ENCODE results near the gene ST3GAL2. TPM values are rescaled to one million over a fixed set of nuclear protein-coding genes. Genes with fewer than 3 reads are reported as not detected.

Gene ST3GAL2
- polyA plus RNA-seq, 4 donors, result 25.3 to 38.4 (median 30.6) TPM

- no peak for DNase-seq (ENCODE audit: low read depth in 4 of 4, low spot score in 2 of 4)
These were observed 1.3 kb upstream of the ST3GAL2 start for GRCh38 chr16:70440009-70440692.

- DNase-seq (ENCODE audit: low read depth in 4 of 4, low spot score in 2 of 4), result no peak
These were observed 323 bp downstream of the ST3GAL2 start for GRCh38 chr16:70438585-70438968.

GRCh38 chr16:70437582-70438557, 1.0 kb downstream of the ST3GAL2 start:
- no peak for DNase-seq (ENCODE audit: low read depth in 4 of 4, low spot score in 2 of 4)

- DNase-seq (ENCODE audit: low read depth in 4 of 4, low spot score in 2 of 4), result peak in 2 of 4 donors; percentile 83 to 88
These were observed 1.8 kb downstream of the ST3GAL2 start for GRCh38 chr16:70437017-70437581.

- no peak for DNase-seq (ENCODE audit: low read depth in 4 of 4, low spot score in 2 of 4)
These were observed 4.2 kb downstream of the ST3GAL2 start for GRCh38 chr16:70434484-70435260.

GRCh38 chr16:70433458-70434103, 5.3 kb downstream of the ST3GAL2 start:
- DNase-seq (ENCODE audit: low read depth in 4 of 4, low spot score in 2 of 4), result no peak

GRCh38 chr16:70432723-70433457, 6.0 kb downstream of the ST3GAL2 start:
- DNase-seq (ENCODE audit: low read depth in 4 of 4, low spot score in 2 of 4), result no peak

- no peak for DNase-seq (ENCODE audit: low read depth in 4 of 4, low spot score in 2 of 4)
These were observed 6.6 kb downstream of the ST3GAL2 start for GRCh38 chr16:70432356-70432722.

GRCh38 chr16:70430667-70431536, 8.0 kb downstream of the ST3GAL2 start:
- DNase-seq (ENCODE audit: low read depth in 4 of 4, low spot score in 2 of 4), result no peak

- no peak for DNase-seq (ENCODE audit: low read depth in 4 of 4, low spot score in 2 of 4)
These were observed 8.8 kb downstream of the ST3GAL2 start for GRCh38 chr16:70429888-70430666.

GRCh38 chr16:70428178-70428998, 10.5 kb downstream of the ST3GAL2 start:
- DNase-seq (ENCODE audit: low read depth in 4 of 4, low spot score in 2 of 4), result peak; percentile 72 to 85 (median 75)

GRCh38 chr16:70427786-70428177, 11.1 kb downstream of the ST3GAL2 start:
- no peak for DNase-seq (ENCODE audit: low read depth in 4 of 4, low spot score in 2 of 4)

GRCh38 chr16:70422543-70422942, 16.4 kb downstream of the ST3GAL2 start:
- DNase-seq (ENCODE audit: low read depth in 4 of 4, low spot score in 2 of 4), result no peak

GRCh38 chr16:70421473-70422311, 17.2 kb downstream of the ST3GAL2 start:
- DNase-seq (ENCODE audit: low read depth in 4 of 4, low spot score in 2 of 4), result no peak

- DNase-seq (ENCODE audit: low read depth in 4 of 4, low spot score in 2 of 4), result no peak
These were observed 17.9 kb downstream of the ST3GAL2 start for GRCh38 chr16:70421014-70421413.
